ENCODE measurements around the gene DYRK1A. TPM values are rescaled to one million over a fixed set of nuclear protein-coding genes. Genes with fewer than 3 reads are reported as not detected.

Gene DYRK1A
- total RNA-seq, 2 experiments from 2014 or later = 58.4 to 65.1 TPM

- intact Hi-C loops (cut with micrococcal nuclease; ENCODE audit: unreplicated experiment) = no loop called here
- POLR2A ChIA-PET = interaction anchor here (1.0 kb wide), 1 partner anchor 13 kb away, joined by 4 read pairs; no protein-coding TSS in a partner anchor
- H3K9me3 ChIP-seq (ENCODE audit: low read length) = no peaks in the 10 kb centered on the region
- no peak overlapping the region for H3K4me3 ChIP-seq (ENCODE audit: low read depth, low read length, poor library complexity, severe bottlenecking)
- no peaks in the 10 kb centered on the region for H3K79me2 ChIP-seq (ENCODE audit: insufficient read depth, low read depth, low read length)
- H3K4me1 ChIP-seq (ENCODE audit: insufficient read depth, low read length, poor library complexity, severe bottlenecking) = no peaks in the 10 kb centered on the region
- TF ChIP-seq CTCF (conservative IDR thresholded peaks at IDR 0.05; ENCODE audit: low read length) (no peak), EZH2phosphoT487 (IDR thresholded peaks at IDR 0.05; ENCODE audit: borderline replicate concordance, low read depth, low read length) (no peak)
- no peak for DNase-seq (ENCODE audit: low spot score)
- no peaks in the 10 kb centered on the region for H4K20me1 ChIP-seq (ENCODE audit: insufficient read depth, low read length)
- no peaks in the 10 kb centered on the region for H3K9me2 ChIP-seq (ENCODE audit: insufficient read depth, low read length)
- H3K4me2 ChIP-seq (ENCODE audit: low read length) = no peak overlapping the region
- BruUV-seq (replicated peaks) = no TSS peak
- no peaks in the 10 kb centered on the region for H3K36me3 ChIP-seq (ENCODE audit: insufficient read depth, low read length)
- H3K27ac ChIP-seq (ENCODE audit: low read depth, low read length, poor library complexity, severe bottlenecking) = no peak overlapping the region
- CTCF ChIA-PET (ENCODE audit: unreplicated experiment) = no interaction called here
- no peak overlapping the region for H2AFZ ChIP-seq (ENCODE audit: low read length)
These were observed 160.5 kb downstream of the DYRK1A start for GRCh38 chr21:37527103-37527502.

GRCh38 chr21:37527716-37528115 lies 161.1 kb downstream of the DYRK1A start:
- no peaks in the 10 kb centered on the region for H3K9me2 ChIP-seq (ENCODE audit: insufficient read depth, low read length)
- no peaks in the 10 kb centered on the region for H3K9me3 ChIP-seq (ENCODE audit: low read length)
- no peaks in the 10 kb centered on the region for H3K4me1 ChIP-seq (ENCODE audit: insufficient read depth, low read length, poor library complexity, severe bottlenecking)
- intact Hi-C loops (cut with micrococcal nuclease; ENCODE audit: unreplicated experiment) = no loop called here
- no peaks in the 10 kb centered on the region for H3K79me2 ChIP-seq (ENCODE audit: insufficient read depth, low read depth, low read length)
- H3K4me2 ChIP-seq (ENCODE audit: low read length) = no peak overlapping the region
- BruUV-seq (replicated peaks) = no TSS peak
- H3K27ac ChIP-seq (ENCODE audit: low read depth, low read length, poor library complexity, severe bottlenecking) = no peak overlapping the region
- no peak overlapping the region for H2AFZ ChIP-seq (ENCODE audit: low read length)
- H3K4me3 ChIP-seq (ENCODE audit: low read depth, low read length, poor library complexity, severe bottlenecking) = no peak overlapping the region
- H3K36me3 ChIP-seq (ENCODE audit: insufficient read depth, low read length) = no peaks in the 10 kb centered on the region
- no peaks in the 10 kb centered on the region for H4K20me1 ChIP-seq (ENCODE audit: insufficient read depth, low read length)
- TF ChIP-seq EZH2phosphoT487 (IDR thresholded peaks at IDR 0.05; ENCODE audit: borderline replicate concordance, low read depth, low read length) = no peak
- no peak for TF ChIP-seq CTCF (conservative IDR thresholded peaks at IDR 0.05; ENCODE audit: low read length)
- POLR2A ChIA-PET = no interaction called here
- no peak for DNase-seq (ENCODE audit: low spot score)
- CTCF ChIA-PET (ENCODE audit: unreplicated experiment) = no interaction called here

- Histone ChIP-seq H3K79me2 (ENCODE audit: insufficient read depth, low read depth, low read length) (no peaks in the 10 kb centered on the region), H3K36me3 (ENCODE audit: insufficient read depth, low read length) (no peaks in the 10 kb centered on the region), H3K4me2 (ENCODE audit: low read length) (no peak overlapping the region), H3K9me2 (ENCODE audit: insufficient read depth, low read length) (no peaks in the 10 kb centered on the region), H3K4me3 (ENCODE audit: low read depth, low read length, poor library complexity, severe bottlenecking) (no peak overlapping the region), H4K20me1 (ENCODE audit: insufficient read depth, low read length) (no peaks in the 10 kb centered on the region), H3K27ac (ENCODE audit: low read depth, low read length, poor library complexity, severe bottlenecking) (no peak overlapping the region), H3K9me3 (ENCODE audit: low read length) (no peaks in the 10 kb centered on the region), H2AFZ (ENCODE audit: low read length) (no peak overlapping the region), H3K4me1 (ENCODE audit: insufficient read depth, low read length, poor library complexity, severe bottlenecking) (no peaks in the 10 kb centered on the region)
- POLR2A ChIA-PET = no interaction called here
- CTCF ChIA-PET (ENCODE audit: unreplicated experiment) = no interaction called here
- no peak for DNase-seq (ENCODE audit: low spot score)
- TF ChIP-seq EZH2phosphoT487 (IDR thresholded peaks at IDR 0.05; ENCODE audit: borderline replicate concordance, low read depth, low read length) (no peak), CTCF (conservative IDR thresholded peaks at IDR 0.05; ENCODE audit: low read length) (no peak)
- intact Hi-C loops (cut with micrococcal nuclease; ENCODE audit: unreplicated experiment) = no loop called here
- no TSS peak for BruUV-seq (replicated peaks)
These were observed 161.8 kb downstream of the DYRK1A start for GRCh38 chr21:37528150-37528937.
